Tibial nerve (tissue), 4 donors: ENCODE results near the gene OLR1.

Experiments
- EP300 ChIP-seq, 2 donors: sonication (generic); formaldehyde crosslinking; IDR thresholded peaks; one replicate each; pipeline ENCODE4 v1.6.1; 2017; ENCODE audit warnings: antibody characterized with exemption in 2 of 2, mild to moderate bottlenecking in 1 of 2
- POLR2A ChIP-seq, 2 donors: fragments of 450-650 bp; IDR thresholded peaks; one replicate each; pipeline ENCODE4 v1.6.1; 2017; ENCODE audit warnings: antibody characterized with exemption in 2 of 2, mild to moderate bottlenecking in 2 of 2, moderate library complexity in 2 of 2
- TF ChIP-seq, protein P1 (sequence below), 5 experiments: fragments of 200-600 bp in 3 of 5; fragments of 450-650 bp in 2 of 5; sonication (generic) in 3 of 5; IDR thresholded peaks; one replicate each; pipeline ENCODE4 v1.5.1; 2016 to 2019; ENCODE audit warnings: antibody characterized with exemption in 5 of 5, mild to moderate bottlenecking in 3 of 5, moderate library complexity in 2 of 5

DNA sequence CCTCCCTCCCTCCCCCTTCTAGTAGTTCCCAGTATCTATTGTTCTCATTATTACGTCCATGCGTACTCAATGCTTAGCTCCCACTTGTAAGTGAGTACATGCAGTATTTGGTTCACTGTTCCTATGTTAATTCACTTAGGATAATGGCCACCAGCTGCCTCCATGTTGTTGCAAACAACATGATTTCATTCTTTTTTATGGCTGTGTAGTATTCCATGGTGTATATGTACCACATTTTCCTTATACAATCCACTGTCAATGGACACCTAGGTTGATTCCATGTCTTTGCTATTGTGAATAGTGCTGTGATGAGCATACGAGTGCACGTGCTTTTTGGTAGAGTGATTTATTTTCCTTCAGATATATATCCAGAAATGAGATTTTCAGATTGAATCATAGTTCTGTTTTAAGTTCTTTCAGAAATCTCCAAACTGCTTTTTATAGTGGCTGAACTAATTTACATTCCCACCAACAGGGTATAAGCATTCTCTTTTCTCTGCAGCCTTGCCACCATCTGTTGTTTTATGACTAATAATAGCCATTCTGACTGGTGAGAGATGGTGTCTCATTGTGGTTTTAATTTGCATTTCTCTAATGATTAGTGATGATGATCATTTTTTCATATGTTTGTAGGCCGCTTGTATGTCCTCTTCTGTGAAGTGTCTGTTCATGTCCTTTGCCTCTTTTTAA is 24.1 kb downstream of the OLR1 start:
- TF ChIP-seq POLR2A (IDR thresholded peaks at IDR 0.05) (no peak), EP300 (IDR thresholded peaks at IDR 0.05) (no peak)
- TF ChIP-seq, protein P1, sequence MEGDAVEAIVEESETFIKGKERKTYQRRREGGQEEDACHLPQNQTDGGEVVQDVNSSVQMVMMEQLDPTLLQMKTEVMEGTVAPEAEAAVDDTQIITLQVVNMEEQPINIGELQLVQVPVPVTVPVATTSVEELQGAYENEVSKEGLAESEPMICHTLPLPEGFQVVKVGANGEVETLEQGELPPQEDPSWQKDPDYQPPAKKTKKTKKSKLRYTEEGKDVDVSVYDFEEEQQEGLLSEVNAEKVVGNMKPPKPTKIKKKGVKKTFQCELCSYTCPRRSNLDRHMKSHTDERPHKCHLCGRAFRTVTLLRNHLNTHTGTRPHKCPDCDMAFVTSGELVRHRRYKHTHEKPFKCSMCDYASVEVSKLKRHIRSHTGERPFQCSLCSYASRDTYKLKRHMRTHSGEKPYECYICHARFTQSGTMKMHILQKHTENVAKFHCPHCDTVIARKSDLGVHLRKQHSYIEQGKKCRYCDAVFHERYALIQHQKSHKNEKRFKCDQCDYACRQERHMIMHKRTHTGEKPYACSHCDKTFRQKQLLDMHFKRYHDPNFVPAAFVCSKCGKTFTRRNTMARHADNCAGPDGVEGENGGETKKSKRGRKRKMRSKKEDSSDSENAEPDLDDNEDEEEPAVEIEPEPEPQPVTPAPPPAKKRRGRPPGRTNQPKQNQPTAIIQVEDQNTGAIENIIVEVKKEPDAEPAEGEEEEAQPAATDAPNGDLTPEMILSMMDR (IDR thresholded peaks at IDR 0.05) = no peak
